Cardiac muscle cell (in vitro differentiated cells and primary cell): Measurements from ENCODE around the gene FILIP1. TPM values are rescaled to one million over a fixed set of nuclear protein-coding genes. Genes with fewer than 3 reads are reported as not detected.

ENCODE experiments used
- DNase-seq, 2 donors: peaks; one replicate each; pipeline versions ENCODE4 v3.0.0 to v3.0.0-alpha.2; 2010 to 2017; ENCODE audit warnings: low read depth in 1 of 2, low spot score in 1 of 2
- H3K27ac ChIP-seq: fragments of 200-600 bp; sonication (generic); 2 replicates; pipeline ENCODE4 v1.5.1; 2016
- H3K27me3 ChIP-seq: fragments of 200-600 bp; sonication (generic); 2 replicates; pipeline ENCODE4 v1.6.0; 2016; ENCODE audit warnings: control low read depth
- H3K36me3 ChIP-seq: fragments of 200-600 bp; sonication (generic); 2 replicates; pipeline ENCODE4 v1.5.1; 2016; ENCODE audit warnings: control low read depth
- H3K4me1 ChIP-seq: fragments of 200-600 bp; sonication (generic); 2 replicates; pipeline ENCODE4 v1.8.1; 2017; ENCODE audit warnings: low read depth, mild to moderate bottlenecking, mixed run types
- H3K4me3 ChIP-seq: fragments of 200-600 bp; sonication (generic); 2 replicates; pipeline ENCODE4 v1.5.1; 2016; ENCODE audit warnings: mild to moderate bottlenecking
- H3K9me3 ChIP-seq: fragments of 200-600 bp; sonication (generic); 2 replicates; pipeline ENCODE4 v1.5.1; 2017; ENCODE audit warnings: low read depth, mild to moderate bottlenecking, control low read depth
- polyA plus RNA-seq: library from polyadenylated mRNA; unstranded; fragments of >200 nt; fragmentation: Nextera tagmentation; extraction: Ambion mirVana; gene quantifications from 2 replicates; pipeline ENCODE4 v1.2.1, GENCODE V29; 2016
- total RNA-seq: library from RNA; depleted of rRNA; stranded (reverse); fragments of >200 nt; gene quantifications from 2 replicates; pipeline ENCODE4 v1.2.3, GENCODE V29; 2016
- TF ChIP-seq, protein P1 (sequence below): IDR thresholded peaks from 2 replicates; pipeline ENCODE4 v1.5.1; 2012; ENCODE audit warnings: low read depth, mild to moderate bottlenecking, low read length

Gene FILIP1
- total and polyA plus RNA-seq, 2 experiments from 2014 or later: 64.8 to 107 TPM

DNA sequence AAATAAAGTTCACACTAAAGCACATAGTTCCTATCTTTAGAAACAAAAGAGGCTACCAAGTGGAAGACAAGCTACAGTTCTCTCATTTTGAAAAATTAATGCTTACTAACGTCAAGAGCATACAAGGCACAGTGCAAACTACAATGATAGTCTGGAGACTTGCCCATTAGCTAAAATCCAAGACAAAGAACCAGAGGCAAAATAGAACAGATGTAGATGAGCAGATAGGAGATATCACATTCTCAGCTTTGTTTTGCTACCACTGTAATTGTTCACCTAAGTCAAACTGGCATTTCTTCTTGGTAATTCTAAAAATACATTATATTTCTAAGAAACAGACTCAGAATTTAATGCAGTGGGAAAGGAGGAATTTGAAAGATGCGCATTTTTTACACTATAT, 214.2 kb downstream of the FILIP1 start:
- peaks cover 49% of the 10 kb centered on the region for H3K4me1 ChIP-seq
- H3K27me3 ChIP-seq: no peaks in the 10 kb centered on the region
- no peak for DNase-seq
- no peak overlapping the region for H3K4me3 ChIP-seq
- H3K9me3 ChIP-seq: no peaks in the 10 kb centered on the region
- H3K27ac ChIP-seq: no peak overlapping the region
- no peaks in the 10 kb centered on the region for H3K36me3 ChIP-seq
- TF ChIP-seq, protein P1, sequence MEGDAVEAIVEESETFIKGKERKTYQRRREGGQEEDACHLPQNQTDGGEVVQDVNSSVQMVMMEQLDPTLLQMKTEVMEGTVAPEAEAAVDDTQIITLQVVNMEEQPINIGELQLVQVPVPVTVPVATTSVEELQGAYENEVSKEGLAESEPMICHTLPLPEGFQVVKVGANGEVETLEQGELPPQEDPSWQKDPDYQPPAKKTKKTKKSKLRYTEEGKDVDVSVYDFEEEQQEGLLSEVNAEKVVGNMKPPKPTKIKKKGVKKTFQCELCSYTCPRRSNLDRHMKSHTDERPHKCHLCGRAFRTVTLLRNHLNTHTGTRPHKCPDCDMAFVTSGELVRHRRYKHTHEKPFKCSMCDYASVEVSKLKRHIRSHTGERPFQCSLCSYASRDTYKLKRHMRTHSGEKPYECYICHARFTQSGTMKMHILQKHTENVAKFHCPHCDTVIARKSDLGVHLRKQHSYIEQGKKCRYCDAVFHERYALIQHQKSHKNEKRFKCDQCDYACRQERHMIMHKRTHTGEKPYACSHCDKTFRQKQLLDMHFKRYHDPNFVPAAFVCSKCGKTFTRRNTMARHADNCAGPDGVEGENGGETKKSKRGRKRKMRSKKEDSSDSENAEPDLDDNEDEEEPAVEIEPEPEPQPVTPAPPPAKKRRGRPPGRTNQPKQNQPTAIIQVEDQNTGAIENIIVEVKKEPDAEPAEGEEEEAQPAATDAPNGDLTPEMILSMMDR: no peak

GRCh38 chr6:75278474-75279077, 215.0 kb downstream of the FILIP1 start:
- no peaks in the 10 kb centered on the region for H3K36me3 ChIP-seq
- TF ChIP-seq, protein P1: no peak
- H3K4me3 ChIP-seq: no peak overlapping the region
- no peak for DNase-seq
- no peaks in the 10 kb centered on the region for H3K27me3 ChIP-seq
- peaks cover 49% of the 10 kb centered on the region for H3K4me1 ChIP-seq
- no peaks in the 10 kb centered on the region for H3K9me3 ChIP-seq
- peak overlapping the region; percentile 14 for H3K27ac ChIP-seq

DNA sequence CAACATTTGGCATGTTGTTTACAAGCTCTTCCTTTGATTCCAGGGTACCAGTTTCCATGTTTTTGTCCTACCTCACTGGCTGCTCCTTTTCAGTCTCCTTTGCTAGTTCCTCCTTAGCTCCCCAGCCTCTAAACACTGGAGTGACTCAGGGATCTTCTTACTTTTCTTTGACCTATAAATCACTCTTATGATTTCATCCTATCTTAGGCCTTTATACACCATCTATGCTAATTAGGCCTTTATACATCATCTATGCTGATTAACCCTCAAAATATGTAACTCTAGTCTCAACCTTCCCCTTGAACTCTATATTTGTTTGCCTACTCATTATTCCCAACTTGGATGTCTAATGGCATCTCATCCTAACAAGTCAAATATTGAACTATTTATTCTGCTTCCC, 218.5 kb downstream of the FILIP1 start:
- no peak overlapping the region for H3K27ac ChIP-seq
- TF ChIP-seq, protein P1: no peak
- no peak overlapping the region for H3K4me3 ChIP-seq
- H3K36me3 ChIP-seq: no peaks in the 10 kb centered on the region
- H3K4me1 ChIP-seq: peaks cover 24% of the 10 kb centered on the region
- no peaks in the 10 kb centered on the region for H3K9me3 ChIP-seq
- DNase-seq: peak in 1 of 2 donors; percentile 23
- no peaks in the 10 kb centered on the region for H3K27me3 ChIP-seq

DNA sequence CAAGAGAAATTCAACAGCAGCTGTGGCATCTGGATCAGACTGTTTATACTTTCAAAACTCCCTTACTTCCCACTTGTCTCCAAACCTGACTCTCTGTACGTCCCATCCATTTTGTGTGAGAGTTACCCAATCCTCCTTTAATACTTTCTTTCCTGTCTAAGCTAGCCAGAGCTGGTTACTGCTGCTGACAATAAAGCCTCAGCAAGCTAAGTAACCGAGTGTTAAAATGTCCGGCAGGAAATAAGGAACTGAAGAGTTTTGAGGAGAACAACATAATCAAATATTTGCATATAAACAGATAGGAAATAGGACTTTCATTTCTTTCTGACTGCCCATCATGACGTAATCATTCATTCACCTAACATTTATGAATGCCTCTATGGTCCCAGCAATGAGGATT, 220.6 kb downstream of the FILIP1 start:
- Histone ChIP-seq H3K36me3 (no peaks in the 10 kb centered on the region), H3K4me1 (peaks cover 7% of the 10 kb centered on the region), H3K4me3 (no peak overlapping the region), H3K27me3 (no peaks in the 10 kb centered on the region), H3K27ac (peak overlapping the region; percentile 32), H3K9me3 (no peaks in the 10 kb centered on the region)
- DNase-seq: no peak
- TF ChIP-seq, protein P1: no peak

DNA sequence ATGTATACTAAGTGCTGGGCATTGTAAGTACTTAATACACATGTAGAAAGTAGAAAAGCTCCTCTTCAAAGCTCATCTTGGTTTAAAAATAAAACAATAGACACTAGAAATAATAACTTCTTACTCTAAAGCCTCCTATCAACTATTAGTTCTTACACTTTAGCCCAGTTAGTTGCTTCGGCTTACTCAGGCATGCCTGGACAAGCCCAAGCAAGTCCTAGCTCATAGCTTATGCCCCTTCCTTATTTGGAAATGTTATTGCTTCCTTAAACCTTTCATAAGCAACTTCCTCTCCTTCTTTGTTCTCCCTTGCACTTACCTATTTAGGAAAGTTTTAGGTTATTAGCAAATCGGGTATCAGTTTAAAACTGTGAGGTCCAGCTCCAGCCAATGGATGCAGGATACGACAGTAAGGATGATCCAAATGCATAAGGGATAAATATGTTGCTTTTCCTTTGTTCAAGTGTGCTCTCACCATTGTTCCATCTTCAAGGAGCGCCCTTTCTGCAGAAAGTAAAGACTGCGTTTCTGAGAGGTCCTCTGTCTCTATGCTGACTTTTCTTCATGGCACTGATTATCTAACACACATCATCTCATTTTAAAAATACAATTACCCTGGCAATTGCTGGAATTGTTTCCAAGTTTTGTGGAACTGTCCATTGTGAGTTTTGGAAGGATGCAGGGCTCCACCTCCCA, 221.3 kb downstream of the FILIP1 start:
- TF ChIP-seq, protein P1: no peak
- Histone ChIP-seq H3K4me3 (no peak overlapping the region), H3K4me1 (peaks cover 10% of the 10 kb centered on the region), H3K27me3 (no peaks in the 10 kb centered on the region), H3K27ac (peak overlapping the region; percentile 32), H3K36me3 (no peaks in the 10 kb centered on the region), H3K9me3 (no peaks in the 10 kb centered on the region)
- peak in 1 of 2 donors; percentile 57 for DNase-seq
